ENCODE measurements around the gene DNAJC4.

The DNAJC4 gene

DNA sequence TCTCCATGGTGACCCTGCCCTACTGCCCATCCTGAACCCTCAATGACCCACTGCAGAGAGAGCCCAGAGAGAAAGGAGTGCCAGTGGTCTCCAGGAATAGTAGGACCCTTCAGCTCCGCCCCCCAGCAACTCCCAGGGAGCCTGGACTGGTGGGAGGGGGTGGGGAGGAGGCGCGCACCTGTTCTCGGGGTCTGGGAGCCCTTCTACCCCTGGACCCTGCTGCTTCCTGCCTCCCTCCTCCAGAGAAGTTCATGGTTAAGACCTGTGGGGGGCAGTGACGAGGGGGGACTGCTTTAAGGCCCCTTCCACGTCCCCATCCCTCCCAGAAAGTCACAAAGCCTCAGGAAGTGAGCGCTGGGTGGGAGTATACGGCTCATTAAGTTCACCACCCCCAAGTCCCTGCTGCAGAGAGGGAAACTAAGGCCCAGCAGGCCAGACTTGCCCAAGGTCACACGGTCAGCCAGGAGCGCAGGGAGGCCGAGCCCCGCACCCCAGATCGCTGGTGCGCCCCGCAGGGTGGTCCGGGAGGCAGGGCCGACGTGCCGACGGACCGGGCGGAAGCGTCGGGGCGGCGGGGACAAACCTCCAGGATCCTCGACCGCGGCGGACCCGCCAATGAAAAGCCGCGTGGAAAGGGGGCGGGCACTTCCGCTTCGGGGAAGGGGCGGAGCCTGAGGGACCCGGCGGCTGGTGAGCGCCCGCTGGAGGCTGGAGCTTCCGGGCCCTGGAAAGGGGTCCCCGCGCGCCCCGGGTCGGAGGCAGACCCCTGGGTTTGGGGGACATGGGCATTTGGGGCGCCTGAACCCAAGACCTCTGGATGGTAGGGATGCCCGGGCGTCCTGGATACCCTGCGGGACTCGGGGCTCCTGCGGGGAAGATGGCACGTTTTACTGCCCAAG is 4.5 kb upstream of the DNAJC4 start, which contains the start of the genes NUDT22 and TRPT1:
TSS of gene NUDT22 (plus strand) at position 667 of the 899 bp plus-strand sequence. CDS start 379 bp downstream, outside the sequence.
TSS of gene TRPT1 (minus strand) at position 579 of the 899 bp plus-strand sequence. CDS start at position 253, 326 bp downstream.
- peak within 1 kb of the TSS; percentile 89 for H3K4me2 ChIP-seq (ENCODE audit: low read length, poor library complexity, severe bottlenecking)
- H3K36me3 ChIP-seq (ENCODE audit: control insufficient read depth in 1 of 2, insufficient read depth in 2 of 2, low read depth in 1 of 2, low read length in 2 of 2), result peaks cover 19 to 28% of the 10 kb centered on the region in 2 experiments
- H3K4me3 ChIP-seq (ENCODE audit: insufficient read depth in 1 of 2, low read depth in 1 of 2, low read length in 2 of 2), result peak within 1 kb of the TSS; percentile 92 to 95
- H3K27ac ChIP-seq (ENCODE audit: low read length, poor library complexity, severe bottlenecking), result peak within 1 kb of the TSS; percentile 80
- peak within 1 kb of the TSS; percentile 95 for H3K9ac ChIP-seq (ENCODE audit: low read length)
- peak within 1 kb of the TSS; percentile 93 for H4K91ac ChIP-seq (ENCODE audit: low read length)
- peak within 1 kb of the TSS; percentile 51 for H2AK5ac ChIP-seq (ENCODE audit: low read length, severe bottlenecking)
- peak within 1 kb of the TSS; percentile 89 to 97 for H3K18ac ChIP-seq (ENCODE audit: low read depth in 1 of 2, low read length in 2 of 2)
- H2BK5ac ChIP-seq (ENCODE audit: low read depth, low read length, poor library complexity, severe bottlenecking), result peak within 1 kb of the TSS; percentile 90
- no peaks in the 10 kb centered on the region for H3K9me3 ChIP-seq (ENCODE audit: control insufficient read depth, low read length)
- H3K4me1 ChIP-seq (ENCODE audit: control insufficient read depth, insufficient read depth, low read depth, low read length), result peaks cover 52% of the 10 kb centered on the region
- peak; percentile 85 for DNase-seq
- H4K8ac ChIP-seq (ENCODE audit: low read length), result peak within 1 kb of the TSS; percentile 96
- peak within 1 kb of the TSS; percentile 50 for H2BK120ac ChIP-seq (ENCODE audit: low read depth, low read length)
- peak within 1 kb of the TSS; percentile 73 for H2BK15ac ChIP-seq (ENCODE audit: low read depth, poor library complexity, severe bottlenecking)
- peak within 1 kb of the TSS in 1 of 2 experiments; percentile 63 for H3K14ac ChIP-seq (ENCODE audit: low read length in 2 of 2)
- H3K23ac ChIP-seq (ENCODE audit: low read length in 2 of 2), result peak within 1 kb of the TSS in 1 of 2 experiments; percentile 83
- H2BK12ac ChIP-seq (ENCODE audit: low read length in 2 of 2), result peak within 1 kb of the TSS; percentile 28 to 76
- peak within 1 kb of the TSS; percentile 88 to 94 for H3K4ac ChIP-seq (ENCODE audit: low read depth in 1 of 2, low read length in 2 of 2)
- WGBS, result under 1% methylated on average over 47 of the region's 54 CpGs
- peaks cover 24% of the 10 kb centered on the region for H3K79me1 ChIP-seq (replicated peaks; ENCODE audit: low read length, poor library complexity, severe bottlenecking)
- peak within 1 kb of the TSS; percentile 95 for H2AFZ ChIP-seq (ENCODE audit: low read depth, low read length)
- no peaks in the 10 kb centered on the region for H3K27me3 ChIP-seq (ENCODE audit: control insufficient read depth in 1 of 2, insufficient read depth in 1 of 2, low read length in 2 of 2)

DNA sequence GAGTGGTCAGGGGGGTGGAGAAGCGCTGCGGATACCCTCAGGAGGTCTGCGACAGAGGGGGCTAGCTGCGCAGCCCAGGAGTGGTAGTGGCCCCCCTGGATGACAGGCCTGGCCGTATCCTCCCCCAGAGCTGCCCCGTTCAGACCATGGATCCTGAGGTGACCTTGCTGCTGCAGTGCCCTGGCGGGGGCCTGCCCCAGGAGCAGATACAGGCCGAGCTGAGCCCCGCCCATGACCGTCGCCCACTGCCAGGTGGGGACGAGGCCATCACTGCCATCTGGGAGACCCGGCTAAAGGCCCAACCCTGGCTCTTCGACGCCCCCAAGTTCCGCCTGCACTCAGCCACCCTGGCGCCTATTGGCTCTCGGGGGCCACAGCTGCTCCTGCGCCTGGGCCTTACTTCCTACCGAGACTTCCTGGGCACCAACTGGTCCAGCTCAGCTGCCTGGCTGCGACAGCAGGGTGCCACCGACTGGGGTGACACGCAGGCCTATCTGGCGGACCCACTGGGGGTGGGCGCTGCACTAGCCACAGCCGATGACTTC is 3.8 kb upstream of the DNAJC4 start:
- Histone ChIP-seq H3K27me3 (ENCODE audit: control insufficient read depth in 1 of 2, insufficient read depth in 1 of 2, low read length in 2 of 2) (no peaks in the 10 kb centered on the region), H3K4me3 (ENCODE audit: insufficient read depth in 1 of 2, low read depth in 1 of 2, low read length in 2 of 2) (peak overlapping the region; percentile 92 to 95), H3K18ac (ENCODE audit: low read depth in 1 of 2, low read length in 2 of 2) (peak overlapping the region; percentile 86 to 97), H2BK15ac (ENCODE audit: low read depth, poor library complexity, severe bottlenecking) (peak overlapping the region; percentile 73), H3K4ac (ENCODE audit: low read depth in 1 of 2, low read length in 2 of 2) (peak overlapping the region; percentile 88 to 94), H3K9me3 (ENCODE audit: control insufficient read depth, low read length) (no peaks in the 10 kb centered on the region), H3K14ac (ENCODE audit: low read length in 2 of 2) (peak overlapping the region in 1 of 2 experiments; percentile 63), H3K4me1 (ENCODE audit: control insufficient read depth, insufficient read depth, low read depth, low read length) (peaks cover 53% of the 10 kb centered on the region), H2BK5ac (ENCODE audit: low read depth, low read length, poor library complexity, severe bottlenecking) (peak overlapping the region; percentile 90), H3K36me3 (ENCODE audit: control insufficient read depth in 1 of 2, insufficient read depth in 2 of 2, low read depth in 1 of 2, low read length in 2 of 2) (peaks cover 14 to 25% of the 10 kb centered on the region in 2 experiments), H4K91ac (ENCODE audit: low read length) (peak overlapping the region; percentile 93), H4K8ac (ENCODE audit: low read length) (peak overlapping the region; percentile 96), H2AK5ac (ENCODE audit: low read length, severe bottlenecking) (peak overlapping the region; percentile 51), H2AFZ (ENCODE audit: low read depth, low read length) (peak overlapping the region; percentile 76), H3K27ac (ENCODE audit: low read length, poor library complexity, severe bottlenecking) (peak overlapping the region; percentile 58), H3K9ac (ENCODE audit: low read length) (peak overlapping the region; percentile 95), H3K4me2 (ENCODE audit: low read length, poor library complexity, severe bottlenecking) (peak overlapping the region; percentile 82), H3K79me1 (replicated peaks; ENCODE audit: low read length, poor library complexity, severe bottlenecking) (peaks cover 26% of the 10 kb centered on the region), H3K23ac (ENCODE audit: low read length in 2 of 2) (peak overlapping the region in 1 of 2 experiments; percentile 83), H2BK120ac (ENCODE audit: low read depth, low read length) (peak overlapping the region; percentile 50), H2BK12ac (ENCODE audit: low read length in 2 of 2) (peak overlapping the region; percentile 28 to 70)
- no peak for DNase-seq
- 33% methylated on average over 26 of the region's 26 CpGs for WGBS

DNA sequence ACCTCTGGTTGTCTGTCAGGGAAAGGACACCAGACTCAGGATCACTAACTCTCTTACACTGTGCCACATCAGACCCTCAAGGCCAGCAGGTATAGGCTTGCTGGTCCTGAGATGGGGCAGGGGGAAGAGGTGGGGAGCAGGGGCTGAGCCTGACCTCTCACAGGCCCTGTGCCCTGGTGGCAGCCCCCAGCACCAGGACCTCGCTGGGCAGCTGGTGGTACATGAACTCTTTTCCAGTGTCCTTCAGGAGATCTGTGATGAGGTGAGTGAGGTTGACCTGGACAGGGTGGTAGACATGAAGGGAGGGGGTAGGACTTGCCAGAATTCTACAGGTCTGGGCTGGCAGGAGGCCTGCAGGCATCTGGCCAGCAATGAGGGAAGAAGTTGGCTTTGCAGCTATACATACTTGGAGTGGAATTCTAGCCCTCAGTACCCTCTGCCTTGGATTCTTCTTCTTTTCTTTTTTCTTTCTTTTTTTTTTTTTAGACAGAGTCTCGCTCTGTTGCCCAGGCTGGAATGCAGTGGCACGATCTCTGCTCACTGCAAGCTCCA is 2.9 kb upstream of the DNAJC4 start:
- Histone ChIP-seq H2BK12ac (ENCODE audit: low read length in 2 of 2) (no peak overlapping the region), H2AFZ (ENCODE audit: low read depth, low read length) (no peak overlapping the region), H2BK5ac (ENCODE audit: low read depth, low read length, poor library complexity, severe bottlenecking) (no peak overlapping the region), H3K4ac (ENCODE audit: low read depth in 1 of 2, low read length in 2 of 2) (peak overlapping the region in 1 of 2 experiments; percentile 94), H3K23ac (ENCODE audit: low read length in 2 of 2) (peak overlapping the region in 1 of 2 experiments; percentile 70), H3K79me1 (replicated peaks; ENCODE audit: low read length, poor library complexity, severe bottlenecking) (peaks cover 32% of the 10 kb centered on the region), H3K27me3 (ENCODE audit: control insufficient read depth in 1 of 2, insufficient read depth in 1 of 2, low read length in 2 of 2) (no peaks in the 10 kb centered on the region), H2BK120ac (ENCODE audit: low read depth, low read length) (no peak overlapping the region), H2AK5ac (ENCODE audit: low read length, severe bottlenecking) (peak overlapping the region; percentile 47), H3K14ac (ENCODE audit: low read length in 2 of 2) (no peak overlapping the region), H3K4me1 (ENCODE audit: control insufficient read depth, insufficient read depth, low read depth, low read length) (peaks cover 62% of the 10 kb centered on the region), H3K36me3 (ENCODE audit: control insufficient read depth in 1 of 2, insufficient read depth in 2 of 2, low read depth in 1 of 2, low read length in 2 of 2) (peaks cover 14 to 34% of the 10 kb centered on the region in 2 experiments), H4K91ac (ENCODE audit: low read length) (peak overlapping the region; percentile 47), H3K4me2 (ENCODE audit: low read length, poor library complexity, severe bottlenecking) (peak overlapping the region; percentile 82), H3K4me3 (ENCODE audit: insufficient read depth in 1 of 2, low read depth in 1 of 2, low read length in 2 of 2) (peak overlapping the region in 1 of 2 experiments; percentile 95), H4K8ac (ENCODE audit: low read length) (no peak overlapping the region), H3K9me3 (ENCODE audit: control insufficient read depth, low read length) (no peaks in the 10 kb centered on the region), H3K9ac (ENCODE audit: low read length) (peak overlapping the region; percentile 95), H3K18ac (ENCODE audit: low read depth in 1 of 2, low read length in 2 of 2) (no peak overlapping the region), H2BK15ac (ENCODE audit: low read depth, poor library complexity, severe bottlenecking) (no peak overlapping the region), H3K27ac (ENCODE audit: low read length, poor library complexity, severe bottlenecking) (peak overlapping the region; percentile 1)
- 86% methylated on average over 3 of the region's 3 CpGs for WGBS
- DNase-seq, result no peak

Measured in mesenchymal stem cell (in vitro differentiated cells and primary cell).